B cell (primary cell): ENCODE data around the gene CAPN5.

Source experiments
- CTCF ChIP-seq: fragments of 200-600 bp; IDR thresholded peaks from one replicate; pipeline ENCODE4 v1.8.0; 2022; ENCODE audit warnings: antibody characterized with exemption, mild to moderate bottlenecking
- EZH2 ChIP-seq: IDR thresholded peaks from 2 replicates; pipeline ENCODE4 v1.6.1; 2012; ENCODE audit warnings: borderline replicate concordance, low read depth, mild to moderate bottlenecking, moderate library complexity, low read length; ENCODE audit not compliant: insufficient read depth, poor library complexity, severe bottlenecking

- TF ChIP-seq CTCF (no peak), EZH2 (no peak)
Measured at GRCh38 chr11:77119531-77119936, 52.8 kb downstream of the CAPN5 start.
